Measurements from ENCODE around the gene ANKRD34A.

The ANKRD34A gene

GRCh38 chr1:145918144-145918991 is 46.0 kb downstream of the ANKRD34A start, which contains the start of gene PEX11B:
PEX11B (minus strand) TSS chr1:145918717; CDS start chr1:145918688, 29 bp downstream.
- H3K36me3 ChIP-seq (ENCODE audit: insufficient read depth) = no peaks in the 10 kb centered on the region
- peak within 1 kb of the TSS; percentile 86 for H3K4me2 ChIP-seq
- peaks cover 24% of the 10 kb centered on the region for H3K4me1 ChIP-seq (ENCODE audit: low read depth, poor library complexity, severe bottlenecking)
- TF ChIP-seq CTCF (conservative IDR thresholded peaks at IDR 0.05; ENCODE audit: low read depth, low read length) = peak; percentile 22; the same call in 1 of the 2 replicates
- H3K9ac ChIP-seq = peak within 1 kb of the TSS; percentile 46
- H2AFZ ChIP-seq (ENCODE audit: low read depth) = peak within 1 kb of the TSS; percentile 77
- H4K20me1 ChIP-seq (ENCODE audit: insufficient read depth) = no peaks in the 10 kb centered on the region
- no peaks in the 10 kb centered on the region for H3K79me2 ChIP-seq (ENCODE audit: insufficient read depth, low read depth)
- H3K4me3 ChIP-seq (IDR thresholded peaks at IDR 0.05; ENCODE audit: insufficient read depth, low read depth, low read length) = peak within 1 kb of the TSS; percentile 98
- peak within 1 kb of the TSS; percentile 38 for H3K27ac ChIP-seq
- no peaks in the 10 kb centered on the region for H3K27me3 ChIP-seq (ENCODE audit: insufficient read depth, low read depth)

GRCh38 chr1:145917595-145917994 is 46.8 kb downstream of the ANKRD34A start:
- peaks cover 24% of the 10 kb centered on the region for H3K4me1 ChIP-seq (ENCODE audit: low read depth, poor library complexity, severe bottlenecking)
- peak overlapping the region; percentile 98 for H3K4me3 ChIP-seq (IDR thresholded peaks at IDR 0.05; ENCODE audit: insufficient read depth, low read depth, low read length)
- no peak overlapping the region for H3K27ac ChIP-seq
- H3K9ac ChIP-seq = peak overlapping the region; percentile 46; the same call in 1 of the 2 replicates
- H3K4me2 ChIP-seq = peak overlapping the region; percentile 86
- no peaks in the 10 kb centered on the region for H4K20me1 ChIP-seq (ENCODE audit: insufficient read depth)
- no peaks in the 10 kb centered on the region for H3K27me3 ChIP-seq (ENCODE audit: insufficient read depth, low read depth)
- H3K36me3 ChIP-seq (ENCODE audit: insufficient read depth) = no peaks in the 10 kb centered on the region
- H2AFZ ChIP-seq (ENCODE audit: low read depth) = peak overlapping the region; percentile 77; the same call in 1 of the 2 replicates
- TF ChIP-seq CTCF (conservative IDR thresholded peaks at IDR 0.05; ENCODE audit: low read depth, low read length) = no peak
- no peaks in the 10 kb centered on the region for H3K79me2 ChIP-seq (ENCODE audit: insufficient read depth, low read depth)

- no peaks in the 10 kb centered on the region for H3K36me3 ChIP-seq (ENCODE audit: insufficient read depth)
- H3K79me2 ChIP-seq (ENCODE audit: insufficient read depth, low read depth) = no peaks in the 10 kb centered on the region
- no peak overlapping the region for H3K9ac ChIP-seq
- no peak overlapping the region; the same call in 1 of the 2 replicates for H3K4me2 ChIP-seq
- H4K20me1 ChIP-seq (ENCODE audit: insufficient read depth) = no peaks in the 10 kb centered on the region
- H3K27me3 ChIP-seq (ENCODE audit: insufficient read depth, low read depth) = no peaks in the 10 kb centered on the region
- TF ChIP-seq CTCF (conservative IDR thresholded peaks at IDR 0.05; ENCODE audit: low read depth, low read length) = no peak
- H3K4me1 ChIP-seq (ENCODE audit: low read depth, poor library complexity, severe bottlenecking) = peaks cover 24% of the 10 kb centered on the region
- H3K27ac ChIP-seq = no peak overlapping the region
- H2AFZ ChIP-seq (ENCODE audit: low read depth) = no peak overlapping the region
- H3K4me3 ChIP-seq (IDR thresholded peaks at IDR 0.05; ENCODE audit: insufficient read depth, low read depth, low read length) = no peak overlapping the region
These were observed 47.6 kb downstream of the ANKRD34A start for GRCh38 chr1:145916745-145917144.

GRCh38 chr1:145912128-145912641 is 52.2 kb downstream of the ANKRD34A start:
- H3K36me3 ChIP-seq (ENCODE audit: insufficient read depth) = no peaks in the 10 kb centered on the region
- H3K4me2 ChIP-seq = no peak overlapping the region
- peaks cover 5% of the 10 kb centered on the region for H3K4me1 ChIP-seq (ENCODE audit: low read depth, poor library complexity, severe bottlenecking)
- H3K27ac ChIP-seq = no peak overlapping the region
- no peak overlapping the region for H3K9ac ChIP-seq
- no peaks in the 10 kb centered on the region for H3K27me3 ChIP-seq (ENCODE audit: insufficient read depth, low read depth)
- H3K4me3 ChIP-seq (IDR thresholded peaks at IDR 0.05; ENCODE audit: insufficient read depth, low read depth, low read length) = no peak overlapping the region
- no peaks in the 10 kb centered on the region for H3K79me2 ChIP-seq (ENCODE audit: insufficient read depth, low read depth)
- no peaks in the 10 kb centered on the region for H4K20me1 ChIP-seq (ENCODE audit: insufficient read depth)
- no peak for TF ChIP-seq CTCF (conservative IDR thresholded peaks at IDR 0.05; ENCODE audit: low read depth, low read length)
- no peak overlapping the region for H2AFZ ChIP-seq (ENCODE audit: low read depth)
